ENCODE measurements around the gene SULT1C4. TPM values are rescaled to one million over a fixed set of nuclear protein-coding genes. Genes with fewer than 3 reads are reported as not detected.
"Not testable (repeated sequence)": the region's sequence is repeated elsewhere in the genome, so short reads cannot be mapped to it uniquely, and the experiment has no call there.

Gene SULT1C4
- total RNA-seq, 4 donors from 2014 or later: 12.0 to 33.4 (median 13.2) TPM

DNA sequence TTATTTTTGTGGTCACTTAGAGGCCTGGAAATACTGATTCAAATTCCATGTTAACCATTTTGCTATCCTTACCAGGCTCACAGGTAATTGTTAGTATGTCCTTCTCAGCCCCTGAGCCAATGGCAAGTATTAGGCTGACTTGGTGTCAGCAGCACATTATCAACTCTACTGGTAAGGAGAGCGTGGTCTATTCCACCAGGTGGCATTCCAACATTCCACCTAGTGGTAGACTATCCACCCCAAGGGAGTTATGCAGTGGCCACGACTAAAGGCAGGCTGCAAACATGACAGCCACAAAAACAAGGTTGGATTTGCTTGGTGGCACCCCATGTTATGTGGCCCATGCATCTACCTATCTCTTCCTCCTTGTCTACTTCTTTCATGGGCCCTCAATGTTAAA is 39.5 kb downstream of the SULT1C4 start:
- H3K4me3 ChIP-seq: no peak overlapping the region
- H3K4me1 ChIP-seq: no peaks in the 10 kb centered on the region
- intact Hi-C loops (cut with DNase I; ENCODE audit: low total_unique reads): no loop called here
- TF ChIP-seq POLR2A (IDR thresholded peaks at IDR 0.05): no peak
- TF ChIP-seq, protein P1, sequence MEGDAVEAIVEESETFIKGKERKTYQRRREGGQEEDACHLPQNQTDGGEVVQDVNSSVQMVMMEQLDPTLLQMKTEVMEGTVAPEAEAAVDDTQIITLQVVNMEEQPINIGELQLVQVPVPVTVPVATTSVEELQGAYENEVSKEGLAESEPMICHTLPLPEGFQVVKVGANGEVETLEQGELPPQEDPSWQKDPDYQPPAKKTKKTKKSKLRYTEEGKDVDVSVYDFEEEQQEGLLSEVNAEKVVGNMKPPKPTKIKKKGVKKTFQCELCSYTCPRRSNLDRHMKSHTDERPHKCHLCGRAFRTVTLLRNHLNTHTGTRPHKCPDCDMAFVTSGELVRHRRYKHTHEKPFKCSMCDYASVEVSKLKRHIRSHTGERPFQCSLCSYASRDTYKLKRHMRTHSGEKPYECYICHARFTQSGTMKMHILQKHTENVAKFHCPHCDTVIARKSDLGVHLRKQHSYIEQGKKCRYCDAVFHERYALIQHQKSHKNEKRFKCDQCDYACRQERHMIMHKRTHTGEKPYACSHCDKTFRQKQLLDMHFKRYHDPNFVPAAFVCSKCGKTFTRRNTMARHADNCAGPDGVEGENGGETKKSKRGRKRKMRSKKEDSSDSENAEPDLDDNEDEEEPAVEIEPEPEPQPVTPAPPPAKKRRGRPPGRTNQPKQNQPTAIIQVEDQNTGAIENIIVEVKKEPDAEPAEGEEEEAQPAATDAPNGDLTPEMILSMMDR (IDR thresholded peaks at IDR 0.05): no peak
- no peaks in the 10 kb centered on the region for H3K27me3 ChIP-seq
- no peaks in the 10 kb centered on the region for H3K9me3 ChIP-seq
- no peak overlapping the region for H3K27ac ChIP-seq
- no peak for DNase-seq
- H3K36me3 ChIP-seq: no peaks in the 10 kb centered on the region

DNA sequence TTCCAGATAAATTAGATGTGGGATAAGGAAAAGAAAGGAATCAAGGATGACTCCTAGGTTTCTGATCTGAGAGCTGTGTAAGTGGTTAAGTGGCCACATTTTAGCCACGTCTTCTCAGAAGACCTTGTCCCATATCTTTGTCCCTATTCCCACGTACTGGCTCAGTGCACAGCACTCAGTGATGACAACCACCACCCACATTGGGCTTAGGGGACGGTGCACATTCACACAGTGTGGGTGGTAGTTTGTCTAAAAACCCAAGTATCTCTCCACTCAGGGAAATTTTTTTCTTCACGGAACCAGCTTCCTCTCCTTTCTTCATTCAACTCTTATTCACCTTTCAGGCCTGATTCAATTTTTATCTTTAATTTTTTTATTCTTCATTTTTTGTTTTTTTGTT is 40.7 kb downstream of the SULT1C4 start:
- intact Hi-C loops (cut with DNase I; ENCODE audit: low total_unique reads): no loop called here
- no peaks in the 10 kb centered on the region for H3K27me3 ChIP-seq
- H3K27ac ChIP-seq: no peak overlapping the region
- H3K36me3 ChIP-seq: no peaks in the 10 kb centered on the region
- H3K4me3 ChIP-seq: no peak overlapping the region
- no peaks in the 10 kb centered on the region for H3K9me3 ChIP-seq
- H3K4me1 ChIP-seq: no peaks in the 10 kb centered on the region
- no peak for TF ChIP-seq POLR2A (IDR thresholded peaks at IDR 0.05)
- TF ChIP-seq, protein P1 (IDR thresholded peaks at IDR 0.05): no peak
- DNase-seq: no peak

DNA sequence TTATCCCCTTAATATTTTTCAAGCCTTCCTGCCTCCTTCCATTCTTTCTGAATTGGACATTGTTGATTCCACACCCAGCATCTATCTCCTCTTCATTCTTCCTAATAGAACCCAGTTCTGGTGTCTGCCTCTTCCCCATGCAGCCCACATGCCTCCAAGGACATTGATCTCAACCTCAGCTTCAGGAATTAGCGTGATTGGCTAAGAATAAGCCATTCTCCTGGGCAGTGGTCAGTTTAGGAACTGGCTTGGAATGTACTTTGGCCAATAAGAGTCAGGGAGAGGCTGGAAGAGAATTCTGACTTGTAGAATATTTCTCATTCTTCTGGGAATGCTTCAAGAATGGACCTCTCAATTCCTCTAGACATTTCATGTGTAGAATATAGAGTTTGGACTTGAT is 45.3 kb downstream of the SULT1C4 start:
- DNase-seq: no peak
- Histone ChIP-seq H3K27ac (no peak overlapping the region), H3K4me3 (no peak overlapping the region), H3K27me3 (no peaks in the 10 kb centered on the region), H3K4me1 (no peaks in the 10 kb centered on the region), H3K36me3 (no peaks in the 10 kb centered on the region), H3K9me3 (no peaks in the 10 kb centered on the region)
- intact Hi-C loops (cut with DNase I; ENCODE audit: low total_unique reads): no loop called here
- TF ChIP-seq, protein P1 (IDR thresholded peaks at IDR 0.05): no peak
- no peak for TF ChIP-seq POLR2A (IDR thresholded peaks at IDR 0.05)

DNA sequence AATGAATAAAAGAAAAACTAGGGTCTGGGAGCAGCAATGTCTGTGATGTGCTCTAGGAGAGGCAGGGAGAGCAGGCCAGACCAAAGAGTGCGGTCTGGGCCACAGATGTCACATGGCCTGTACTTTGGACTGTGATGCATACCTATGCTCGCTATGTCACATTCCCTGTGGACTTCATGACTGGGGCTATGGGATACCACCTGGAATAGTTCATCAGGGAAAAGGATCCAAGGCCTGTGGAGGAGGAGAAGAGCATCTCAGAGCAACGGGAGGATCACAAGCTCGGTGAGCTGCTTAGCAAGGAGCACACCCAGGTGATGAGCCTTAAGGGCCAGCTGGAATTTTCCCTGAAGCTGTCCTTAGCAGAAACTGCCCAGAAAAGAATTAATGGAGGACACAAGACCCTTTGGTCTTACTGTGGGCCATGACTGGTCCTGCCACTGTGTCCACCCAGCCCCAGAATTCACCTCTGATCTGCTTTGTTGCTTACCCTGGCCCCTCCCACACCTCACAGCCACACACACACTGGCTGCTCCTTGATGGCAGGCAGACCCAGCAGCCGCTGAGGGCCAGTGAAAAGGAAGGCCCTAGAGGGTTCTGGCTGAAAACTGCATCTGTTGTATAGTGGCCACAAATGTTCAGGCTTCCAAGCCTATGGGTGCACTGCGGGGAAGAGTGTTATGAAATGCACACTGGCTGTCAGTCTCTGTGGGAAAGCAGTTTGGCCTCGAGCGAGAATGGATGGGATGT is 45.9 kb downstream of the SULT1C4 start:
- H3K4me1 ChIP-seq: no peaks in the 10 kb centered on the region
- H3K27me3 ChIP-seq: no peaks in the 10 kb centered on the region
- TF ChIP-seq, protein P1 (IDR thresholded peaks at IDR 0.05): no peak
- TF ChIP-seq POLR2A (IDR thresholded peaks at IDR 0.05): no peak

DNA sequence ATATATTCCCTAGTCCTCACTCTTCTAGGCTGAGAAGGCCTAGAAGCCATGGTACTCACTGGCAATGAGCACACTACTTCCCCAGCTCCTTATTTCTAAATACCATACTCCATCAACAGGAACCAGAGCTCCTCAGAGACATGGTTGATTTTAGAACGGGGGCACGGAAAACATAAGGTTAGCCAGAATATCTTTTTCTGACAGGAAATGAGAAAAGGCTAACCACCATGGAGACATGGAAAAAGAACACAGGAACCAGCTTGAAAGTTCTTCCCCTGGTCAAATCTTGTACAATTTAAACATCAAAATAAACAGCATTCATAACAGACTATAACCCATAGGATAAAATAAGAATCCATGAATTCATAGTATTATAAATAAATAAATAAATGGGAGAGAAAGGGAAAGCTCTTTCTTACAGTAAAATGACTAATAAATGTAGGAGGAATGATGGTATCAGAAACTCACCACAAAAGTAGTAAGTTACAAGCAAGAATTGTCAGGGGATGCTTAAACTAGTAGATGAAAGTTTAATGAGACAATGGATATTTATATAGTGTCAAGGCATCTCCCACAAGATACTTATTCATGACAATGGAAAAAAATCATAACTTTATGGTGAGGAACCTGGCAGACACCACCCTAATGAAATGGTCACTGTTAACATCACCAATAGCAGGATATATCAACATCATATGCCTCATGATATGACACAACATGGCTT is 50.7 kb downstream of the SULT1C4 start:
- Histone ChIP-seq H3K27ac (no peak overlapping the region), H3K4me3 (no peak overlapping the region), H3K36me3 (no peaks in the 10 kb centered on the region), H3K27me3 (no peaks in the 10 kb centered on the region), H3K4me1 (no peaks in the 10 kb centered on the region), H3K9me3 (no peaks in the 10 kb centered on the region)
- DNase-seq: no peak
- TF ChIP-seq POLR2A (IDR thresholded peaks at IDR 0.05): no peak
- TF ChIP-seq, protein P1 (IDR thresholded peaks at IDR 0.05): no peak
- intact Hi-C loops (cut with DNase I; ENCODE audit: low total_unique reads): no loop called here

More for the DNA sequence above, 45.9 kb downstream of the SULT1C4 start:
- Histone ChIP-seq H3K9me3 (no peaks in the 10 kb centered on the region), H3K36me3 (no peaks in the 10 kb centered on the region), H3K4me3 (no peak overlapping the region), H3K27ac (no peak overlapping the region)
- no peak for DNase-seq
- intact Hi-C loops (cut with DNase I; ENCODE audit: low total_unique reads): no loop called here

DNA sequence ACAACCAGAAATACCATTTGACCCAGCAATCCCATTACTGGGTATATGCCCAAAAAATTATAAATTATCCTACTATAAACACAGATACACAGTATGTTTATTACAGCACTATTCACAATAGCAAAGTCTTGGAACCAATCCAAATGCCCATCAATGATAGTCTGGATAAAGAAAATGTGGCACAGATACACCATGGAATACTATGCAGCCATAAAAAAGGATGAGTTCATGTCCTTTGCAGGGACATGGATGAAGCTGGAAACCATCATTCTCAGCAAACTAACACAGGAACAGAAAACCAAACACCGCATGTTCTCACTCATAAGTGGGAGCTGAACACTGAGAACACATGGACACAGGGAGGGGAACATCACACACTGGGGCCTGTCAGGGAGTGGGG is 57.8 kb downstream of the SULT1C4 start:
- H3K27ac ChIP-seq; H3K4me3 ChIP-seq; intact Hi-C loops (cut with DNase I; ENCODE audit: low total_unique reads); H3K4me1 ChIP-seq; DNase-seq; H3K9me3 ChIP-seq; H3K36me3 ChIP-seq; H3K27me3 ChIP-seq: not testable (repeated sequence)

Data from uterus (tissue), 4 donors.